Muscle of leg (tissue), 11 donors: ENCODE results near the gene FXYD6. TPM values are rescaled to one million over a fixed set of nuclear protein-coding genes. Genes with fewer than 3 reads are reported as not detected.

Experiments
- DNase-seq: peaks from one replicate; pipeline ENCODE4 v3.0.0; 2013
- H3K27ac ChIP-seq: one replicate; pipeline ENCODE4 v1.5.1; 2013; ENCODE audit warnings: mild to moderate bottlenecking, low read length, control low read depth
- H3K27me3 ChIP-seq: one replicate; pipeline ENCODE4 v1.6.1; 2013; ENCODE audit warnings: low read length; ENCODE audit not compliant: control insufficient read depth, insufficient read depth
- H3K36me3 ChIP-seq: one replicate; pipeline ENCODE4 v1.6.1; 2013; ENCODE audit warnings: low read length; ENCODE audit not compliant: control insufficient read depth, insufficient read depth
- H3K4me1 ChIP-seq: one replicate; pipeline ENCODE4 v1.6.1; 2013; ENCODE audit warnings: low read length; ENCODE audit not compliant: control insufficient read depth, insufficient read depth
- H3K4me3 ChIP-seq: one replicate; pipeline ENCODE4 v1.5.1; 2013; ENCODE audit warnings: low read length, control low read depth
- H3K9me3 ChIP-seq: replicated peaks from 2 replicates; pipeline ENCODE4 v1.6.1; 2013; ENCODE audit warnings: low read depth, low read length; ENCODE audit not compliant: control insufficient read depth
- WGBS: methylation state at CpG from one replicate; pipeline ENCODE4 v1.1.5; 2013; ENCODE audit warnings: missing lambda C conversion rate; ENCODE audit not compliant: insufficient coverage; 5-methylcytosine and 5-hydroxymethylcytosine counted together
- polyA plus RNA-seq, 8 donors: library from polyadenylated mRNA; unstranded; fragments of 120-200 nt; gene quantifications; one replicate each; pipeline versions ENCODE4 v1.2.1 to v1.2.3, GENCODE V29; 2013; ENCODE audit warnings: inconsistent platforms in 1 of 8, low replicate concordance in 1 of 8; ENCODE audit not compliant: insufficient read length in 8 of 8, insufficient read depth in 1 of 8
- total RNA-seq: library from RNA; stranded (reverse); fragments of 120-200 nt; gene quantifications from one replicate; pipeline ENCODE4 v1.2.4, GENCODE V29; 2013

FXYD6 gene
- total and polyA plus RNA-seq, 9 donors, result 103 to 209 (median 173) TPM

- Histone ChIP-seq H3K4me3 (no peak overlapping the region), H3K9me3 (no peaks in the 10 kb centered on the region), H3K4me1 (peaks cover 2% of the 10 kb centered on the region), H3K27ac (no peak overlapping the region), H3K36me3 (no peaks in the 10 kb centered on the region), H3K27me3 (no peaks in the 10 kb centered on the region)
- DNase-seq, result no peak
- WGBS, result 91% methylated on average over 1 of the region's 7 CpGs
Observed at GRCh38 chr11:117912497-117912896, 36.0 kb upstream of the FXYD6 start.

GRCh38 chr11:117911694-117912093 lies 35.2 kb upstream of the FXYD6 start:
- WGBS, result 90% methylated on average over 2 of the region's 3 CpGs
- H3K27ac ChIP-seq, result no peak overlapping the region
- DNase-seq, result no peak
- H3K36me3 ChIP-seq, result no peaks in the 10 kb centered on the region
- no peaks in the 10 kb centered on the region for H3K27me3 ChIP-seq
- H3K4me3 ChIP-seq, result no peak overlapping the region
- no peaks in the 10 kb centered on the region for H3K9me3 ChIP-seq
- peaks cover 7% of the 10 kb centered on the region for H3K4me1 ChIP-seq

DNA sequence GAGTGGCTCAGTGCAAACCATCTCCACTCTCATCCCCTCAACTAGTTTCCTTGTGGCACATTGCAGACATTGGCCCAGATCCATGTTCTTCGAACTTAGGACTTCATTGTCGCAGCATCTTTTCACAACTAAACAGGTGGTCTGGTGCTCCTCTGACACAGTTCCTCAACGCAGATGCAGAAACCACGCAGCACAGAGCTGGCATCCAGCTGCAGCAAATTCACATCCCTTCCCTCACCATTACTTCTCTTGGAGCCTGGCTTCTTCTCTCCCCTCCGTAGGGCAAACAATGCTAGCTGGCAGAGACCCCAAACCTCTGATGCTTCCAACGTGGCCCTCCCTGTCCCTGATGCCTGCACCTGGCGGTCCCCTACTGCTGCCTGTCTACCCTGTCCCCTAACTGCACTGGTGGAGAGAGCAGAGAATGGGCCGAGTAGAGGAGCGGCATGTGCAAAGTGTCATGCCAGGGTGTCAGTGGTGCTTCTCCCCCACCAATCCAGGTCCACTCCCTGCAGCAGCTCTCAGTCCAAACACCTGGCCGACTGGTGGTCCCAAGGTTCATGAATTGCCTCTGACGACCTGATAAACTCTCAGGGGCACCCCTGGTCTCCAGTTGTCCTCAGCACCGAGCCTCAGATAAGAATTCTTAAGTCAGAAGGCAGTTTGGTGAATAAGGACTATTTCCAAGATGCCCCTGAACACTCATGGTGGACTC lies 34.6 kb upstream of the FXYD6 start:
- 68% methylated on average over 9 of the region's 12 CpGs for WGBS
- no peak for DNase-seq
- Histone ChIP-seq H3K27ac (no peak overlapping the region), H3K27me3 (no peaks in the 10 kb centered on the region), H3K4me1 (peaks cover 7% of the 10 kb centered on the region), H3K36me3 (no peaks in the 10 kb centered on the region), H3K4me3 (no peak overlapping the region), H3K9me3 (no peaks in the 10 kb centered on the region)

GRCh38 chr11:117910525-117910924 lies 34.1 kb upstream of the FXYD6 start:
- Histone ChIP-seq H3K4me1 (peaks cover 7% of the 10 kb centered on the region), H3K27ac (no peak overlapping the region), H3K36me3 (no peaks in the 10 kb centered on the region), H3K4me3 (no peak overlapping the region), H3K27me3 (no peaks in the 10 kb centered on the region), H3K9me3 (no peaks in the 10 kb centered on the region)
- no peak for DNase-seq
- WGBS, result 90% methylated on average over 2 of the region's 4 CpGs

DNA sequence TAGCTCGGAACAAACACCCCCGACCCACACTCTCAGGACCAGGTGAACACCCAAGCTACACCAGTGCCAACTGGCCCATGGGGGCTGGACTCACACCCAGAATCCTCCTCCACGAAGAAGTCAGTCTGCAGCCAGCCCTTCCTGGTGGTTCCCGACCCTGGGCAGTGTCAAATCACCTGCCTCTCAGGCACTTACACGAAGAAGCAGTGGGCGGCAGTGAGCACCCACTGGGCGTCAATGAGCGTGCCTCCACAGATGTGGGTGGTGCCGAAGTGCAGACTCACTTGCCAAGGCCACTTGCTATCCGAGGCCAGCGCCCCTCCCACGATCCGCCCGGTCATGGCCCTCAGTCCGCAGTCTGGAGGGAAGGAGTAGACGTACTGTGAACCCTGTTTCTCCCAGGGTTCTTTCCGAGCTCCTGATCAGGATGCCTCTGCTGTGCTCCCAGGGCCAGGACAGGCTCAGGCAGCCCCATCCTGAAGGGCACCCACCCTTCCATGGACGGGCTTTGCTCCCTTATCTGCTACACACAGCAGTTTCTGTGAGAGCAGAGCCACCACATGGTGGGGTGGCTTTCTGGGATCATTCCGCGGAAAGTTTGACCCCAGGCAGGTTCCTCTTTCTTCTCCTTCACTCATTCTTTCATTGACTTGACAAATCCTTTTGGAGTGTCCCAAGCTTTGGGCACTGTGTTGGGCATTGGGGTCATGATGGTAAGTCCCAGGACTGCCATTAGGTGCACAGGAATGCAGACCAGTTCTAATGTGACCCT lies 33.3 kb upstream of the FXYD6 start:
- no peaks in the 10 kb centered on the region for H3K36me3 ChIP-seq
- H3K27me3 ChIP-seq, result no peaks in the 10 kb centered on the region
- no peak for DNase-seq
- no peak overlapping the region for H3K4me3 ChIP-seq
- 81% methylated on average over 20 of the region's 20 CpGs for WGBS
- no peak overlapping the region for H3K27ac ChIP-seq
- no peaks in the 10 kb centered on the region for H3K9me3 ChIP-seq
- H3K4me1 ChIP-seq, result peaks cover 7% of the 10 kb centered on the region

DNA sequence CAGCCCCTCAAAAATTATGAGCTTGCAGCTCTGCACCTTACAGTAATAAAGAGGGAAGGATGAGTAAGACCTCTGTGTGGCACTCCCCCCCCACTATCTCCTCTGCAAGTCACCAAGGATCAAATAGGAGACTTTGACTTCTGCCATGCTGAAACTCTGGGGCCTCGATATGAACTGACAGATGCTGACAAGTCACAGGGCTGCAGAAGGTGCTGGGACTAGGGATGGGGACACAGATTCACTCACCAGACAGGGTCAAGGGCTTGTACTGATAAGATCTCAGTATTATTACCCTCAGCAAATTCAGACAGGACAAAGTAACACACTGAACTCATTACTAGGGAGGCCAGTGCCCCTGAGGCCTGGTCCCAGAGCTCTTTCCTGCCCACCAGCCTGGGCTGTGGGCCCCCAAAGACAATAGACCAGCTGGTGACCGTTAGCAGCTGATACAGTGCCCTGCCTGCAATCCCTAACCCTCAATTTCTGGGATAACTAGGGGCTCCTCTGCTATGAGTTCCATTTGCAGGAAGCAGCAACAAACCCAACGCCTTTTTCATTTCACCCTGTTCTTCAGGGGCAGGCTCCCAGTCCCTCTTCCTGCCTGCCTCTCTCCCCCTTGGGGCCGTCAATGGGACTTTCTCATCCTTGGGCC lies 32.6 kb upstream of the FXYD6 start:
- no peaks in the 10 kb centered on the region for H3K27me3 ChIP-seq
- no peak for DNase-seq
- H3K4me1 ChIP-seq, result peaks cover 7% of the 10 kb centered on the region
- H3K9me3 ChIP-seq, result no peaks in the 10 kb centered on the region
- no peak overlapping the region for H3K27ac ChIP-seq
- no peak overlapping the region for H3K4me3 ChIP-seq
- 78% methylated on average over 3 of the region's 4 CpGs for WGBS
- H3K36me3 ChIP-seq, result no peaks in the 10 kb centered on the region

DNA sequence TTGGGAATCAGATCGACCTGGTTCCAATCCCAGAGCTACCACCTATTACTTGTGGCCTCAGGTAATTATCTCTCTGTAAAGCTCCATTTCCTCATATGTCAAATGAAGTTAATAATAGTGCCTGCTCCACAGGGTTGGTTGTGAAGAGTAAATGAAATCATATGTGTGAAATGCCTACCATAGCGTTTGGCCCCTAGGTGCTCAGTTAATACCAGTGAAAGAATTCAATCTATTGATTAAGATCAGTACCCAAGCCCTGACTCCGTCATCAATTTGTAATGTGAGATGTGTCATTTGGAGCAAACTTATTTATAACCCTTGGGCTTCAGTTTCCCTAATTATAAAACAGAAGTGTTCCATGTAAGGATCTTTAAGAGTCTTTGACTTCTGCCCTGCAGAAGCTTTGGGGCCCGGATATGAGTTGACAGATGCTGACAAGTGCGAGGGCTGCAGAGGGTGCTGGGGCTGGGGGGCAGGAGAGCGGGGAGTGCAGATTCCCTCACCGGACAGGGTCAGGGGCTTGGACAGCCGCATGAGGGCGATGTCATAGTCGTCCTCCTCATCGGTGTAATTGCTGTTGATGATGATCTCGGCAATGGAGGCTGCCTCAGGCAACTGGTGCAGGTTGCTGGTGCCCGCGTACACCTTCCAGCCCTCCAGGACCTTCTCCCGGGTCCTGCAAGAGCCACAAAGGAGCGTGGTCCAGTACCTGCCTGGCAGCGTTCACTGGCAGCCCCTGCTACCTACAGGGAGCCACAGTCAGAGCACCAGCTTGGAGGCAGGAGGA lies 31.8 kb upstream of the FXYD6 start:
- no peak overlapping the region for H3K4me3 ChIP-seq
- H3K36me3 ChIP-seq, result no peaks in the 10 kb centered on the region
- H3K27ac ChIP-seq, result no peak overlapping the region
- H3K9me3 ChIP-seq, result no peaks in the 10 kb centered on the region
- 78% methylated on average over 8 of the region's 17 CpGs for WGBS
- peaks cover 9% of the 10 kb centered on the region for H3K4me1 ChIP-seq
- DNase-seq, result no peak
- no peaks in the 10 kb centered on the region for H3K27me3 ChIP-seq

- 27% methylated on average over 13 of the region's 24 CpGs for WGBS
- Histone ChIP-seq H3K9me3 (no peaks in the 10 kb centered on the region), H3K27ac (peak overlapping the region; percentile 24), H3K36me3 (no peaks in the 10 kb centered on the region), H3K4me3 (no peak overlapping the region), H3K4me1 (peaks cover 11% of the 10 kb centered on the region), H3K27me3 (no peaks in the 10 kb centered on the region)
- peak; percentile 89 for DNase-seq
Observed at GRCh38 chr11:117907276-117908108, 31.0 kb upstream of the FXYD6 start.

DNA sequence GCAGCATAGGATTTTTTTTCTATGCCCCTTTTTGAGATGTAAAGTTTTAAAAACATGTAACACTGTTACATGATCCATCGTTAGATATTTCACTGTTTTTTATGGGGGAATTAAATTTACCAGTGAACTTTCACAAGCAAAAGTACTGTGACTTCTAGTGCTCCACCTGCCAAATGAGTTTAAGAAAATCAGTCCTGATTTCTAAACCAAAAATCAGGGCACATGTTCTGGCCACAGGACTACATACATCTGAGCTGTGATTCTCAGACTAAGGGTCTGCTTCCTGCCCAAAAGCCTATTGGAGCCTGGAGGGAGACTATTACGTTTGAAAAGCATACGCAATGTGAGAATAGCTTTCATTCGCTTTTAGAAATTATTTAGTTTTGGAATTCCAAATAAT lies 30.3 kb upstream of the FXYD6 start:
- 50% methylated on average over 1 of the region's 4 CpGs for WGBS
- Histone ChIP-seq H3K4me1 (peaks cover 16% of the 10 kb centered on the region), H3K27me3 (no peaks in the 10 kb centered on the region), H3K9me3 (no peaks in the 10 kb centered on the region), H3K27ac (no peak overlapping the region), H3K36me3 (no peaks in the 10 kb centered on the region), H3K4me3 (no peak overlapping the region)
- DNase-seq, result no peak
